ENCODE measurements around the gene MRPL48. TPM values are rescaled to one million over a fixed set of nuclear protein-coding genes. Genes with fewer than 3 reads are reported as not detected.

The MRPL48 gene
- 31.5 and 34.7 TPM in 2 replicates for total RNA-seq
- long read RNA-seq, transcript MRPL48-201 (8 exons, 1,536 nt) = major isoform, 11 of 16 reads
- long read RNA-seq, partial matches to known transcripts = 0 of 16 reads
- long read RNA-seq, other reads (novel, unspliced or antisense) = 4 of 16 reads

- Mint-ChIP-seq H3K9me3 (ENCODE audit: low read depth) (no peaks in the 10 kb centered on the region), H3K4me3 (ENCODE audit: low read depth) (peak within 1 kb of the TSS; percentile 99), H3K27ac (peak within 1 kb of the TSS; percentile 100), H3K36me3 (ENCODE audit: insufficient read depth) (no peaks in the 10 kb centered on the region), H3K27me3 (no peaks in the 10 kb centered on the region), H3K4me1 (ENCODE audit: low read depth) (peaks cover 7% of the 10 kb centered on the region)
- no peak for TF ChIP-seq CTCF (IDR thresholded peaks at IDR 0.05; ENCODE audit: unreplicated experiment)
- DNase-seq (ENCODE audit: low spot score, unreplicated experiment) = peak; percentile 66
These were observed at the start of gene MRPL48 for GRCh38 chr11:73787643-73788558. MRPL48 (plus strand) TSS chr11:73787874; CDS start chr11:73787972, 98 bp downstream.

GRCh38 chr11:73743045-73743444, 44.6 kb upstream of the MRPL48 start:
- H3K36me3 Mint-ChIP-seq (ENCODE audit: insufficient read depth) = peaks cover 11% of the 10 kb centered on the region
- no peak overlapping the region for H3K27ac Mint-ChIP-seq
- H3K4me1 Mint-ChIP-seq (ENCODE audit: low read depth) = peaks cover 4% of the 10 kb centered on the region
- H3K27me3 Mint-ChIP-seq = no peaks in the 10 kb centered on the region
- TF ChIP-seq CTCF (IDR thresholded peaks at IDR 0.05; ENCODE audit: unreplicated experiment) = no peak
- no peaks in the 10 kb centered on the region for H3K9me3 Mint-ChIP-seq (ENCODE audit: low read depth)
- no peak overlapping the region for H3K4me3 Mint-ChIP-seq (ENCODE audit: low read depth)
- DNase-seq (ENCODE audit: low spot score, unreplicated experiment) = no peak

- Mint-ChIP-seq H3K4me3 (ENCODE audit: low read depth) (no peak overlapping the region), H3K27me3 (no peaks in the 10 kb centered on the region), H3K36me3 (ENCODE audit: insufficient read depth) (peaks cover 8% of the 10 kb centered on the region), H3K9me3 (ENCODE audit: low read depth) (no peaks in the 10 kb centered on the region), H3K27ac (no peak overlapping the region), H3K4me1 (ENCODE audit: low read depth) (peaks cover 4% of the 10 kb centered on the region)
- no peak for DNase-seq (ENCODE audit: low spot score, unreplicated experiment)
- TF ChIP-seq CTCF (IDR thresholded peaks at IDR 0.05; ENCODE audit: unreplicated experiment) = no peak
These were observed 41.0 kb upstream of the MRPL48 start for GRCh38 chr11:73746701-73747100.

GRCh38 chr11:73747762-73748161, 39.9 kb upstream of the MRPL48 start:
- no peak for DNase-seq (ENCODE audit: low spot score, unreplicated experiment)
- no peak for TF ChIP-seq CTCF (IDR thresholded peaks at IDR 0.05; ENCODE audit: unreplicated experiment)
- H3K9me3 Mint-ChIP-seq (ENCODE audit: low read depth) = no peaks in the 10 kb centered on the region
- H3K4me1 Mint-ChIP-seq (ENCODE audit: low read depth) = peaks cover 4% of the 10 kb centered on the region
- no peaks in the 10 kb centered on the region for H3K27me3 Mint-ChIP-seq
- no peak overlapping the region for H3K27ac Mint-ChIP-seq
- H3K36me3 Mint-ChIP-seq (ENCODE audit: insufficient read depth) = peaks cover 8% of the 10 kb centered on the region
- H3K4me3 Mint-ChIP-seq (ENCODE audit: low read depth) = no peak overlapping the region

GRCh38 chr11:73748300-73748699, 39.4 kb upstream of the MRPL48 start:
- H3K4me1 Mint-ChIP-seq (ENCODE audit: low read depth) = peaks cover 3% of the 10 kb centered on the region
- H3K27me3 Mint-ChIP-seq = no peaks in the 10 kb centered on the region
- H3K27ac Mint-ChIP-seq = no peak overlapping the region
- no peaks in the 10 kb centered on the region for H3K9me3 Mint-ChIP-seq (ENCODE audit: low read depth)
- DNase-seq (ENCODE audit: low spot score, unreplicated experiment) = no peak
- peaks cover 7% of the 10 kb centered on the region for H3K36me3 Mint-ChIP-seq (ENCODE audit: insufficient read depth)
- TF ChIP-seq CTCF (IDR thresholded peaks at IDR 0.05; ENCODE audit: unreplicated experiment) = no peak
- no peak overlapping the region for H3K4me3 Mint-ChIP-seq (ENCODE audit: low read depth)
